ENCODE data around the gene SHISA7.

The SHISA7 gene

DNA sequence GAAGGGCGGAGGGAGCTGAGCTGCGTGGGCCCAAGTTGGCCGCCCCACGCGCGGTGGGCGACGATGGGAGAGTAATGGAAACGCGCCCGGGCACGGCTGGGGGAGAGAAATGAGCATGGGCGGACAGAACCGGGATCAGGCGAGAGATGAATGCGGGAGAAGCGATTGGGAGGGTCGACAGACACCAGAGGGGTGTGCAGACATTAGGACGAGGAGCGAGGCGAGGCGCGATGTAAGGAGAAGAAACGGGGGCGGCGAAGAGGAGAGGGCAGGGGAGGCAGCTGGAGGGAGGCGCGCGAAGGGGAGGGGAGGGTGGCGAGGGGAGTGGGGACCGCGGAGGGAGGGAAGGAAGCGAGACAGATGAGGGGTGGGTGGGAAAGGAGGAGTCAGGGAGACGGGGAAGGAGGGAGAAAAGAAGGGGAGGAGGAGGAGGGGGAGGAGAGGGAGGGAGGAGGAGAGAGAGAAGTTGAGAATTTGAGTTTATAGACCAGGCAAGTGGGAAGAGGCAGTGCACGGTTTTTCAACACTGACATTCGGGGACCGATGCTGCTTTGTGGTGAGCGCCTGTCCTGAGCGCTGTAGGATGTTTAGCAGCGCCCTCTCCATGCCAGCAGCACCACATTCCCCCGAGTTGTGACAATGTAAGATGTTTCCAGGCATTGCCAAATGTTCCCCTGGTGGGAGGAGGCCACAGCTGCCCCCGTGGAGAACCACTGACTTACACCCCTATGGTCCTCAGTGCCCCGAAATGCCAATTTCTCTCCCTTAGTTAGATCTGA is at the start of gene SHISA7:
SHISA7 (minus strand) TSS at position 256 of the 779 bp plus-strand sequence. CDS start 437 bp downstream, outside the sequence.
- DNase-seq, result no peak

GRCh38 chr19:55492362-55492944 is 49.4 kb upstream of the SHISA7 start:
- DNase-seq, result no peak

GRCh38 chr19:55491546-55492360 is 48.7 kb upstream of the SHISA7 start:
- no peak for DNase-seq

DNA sequence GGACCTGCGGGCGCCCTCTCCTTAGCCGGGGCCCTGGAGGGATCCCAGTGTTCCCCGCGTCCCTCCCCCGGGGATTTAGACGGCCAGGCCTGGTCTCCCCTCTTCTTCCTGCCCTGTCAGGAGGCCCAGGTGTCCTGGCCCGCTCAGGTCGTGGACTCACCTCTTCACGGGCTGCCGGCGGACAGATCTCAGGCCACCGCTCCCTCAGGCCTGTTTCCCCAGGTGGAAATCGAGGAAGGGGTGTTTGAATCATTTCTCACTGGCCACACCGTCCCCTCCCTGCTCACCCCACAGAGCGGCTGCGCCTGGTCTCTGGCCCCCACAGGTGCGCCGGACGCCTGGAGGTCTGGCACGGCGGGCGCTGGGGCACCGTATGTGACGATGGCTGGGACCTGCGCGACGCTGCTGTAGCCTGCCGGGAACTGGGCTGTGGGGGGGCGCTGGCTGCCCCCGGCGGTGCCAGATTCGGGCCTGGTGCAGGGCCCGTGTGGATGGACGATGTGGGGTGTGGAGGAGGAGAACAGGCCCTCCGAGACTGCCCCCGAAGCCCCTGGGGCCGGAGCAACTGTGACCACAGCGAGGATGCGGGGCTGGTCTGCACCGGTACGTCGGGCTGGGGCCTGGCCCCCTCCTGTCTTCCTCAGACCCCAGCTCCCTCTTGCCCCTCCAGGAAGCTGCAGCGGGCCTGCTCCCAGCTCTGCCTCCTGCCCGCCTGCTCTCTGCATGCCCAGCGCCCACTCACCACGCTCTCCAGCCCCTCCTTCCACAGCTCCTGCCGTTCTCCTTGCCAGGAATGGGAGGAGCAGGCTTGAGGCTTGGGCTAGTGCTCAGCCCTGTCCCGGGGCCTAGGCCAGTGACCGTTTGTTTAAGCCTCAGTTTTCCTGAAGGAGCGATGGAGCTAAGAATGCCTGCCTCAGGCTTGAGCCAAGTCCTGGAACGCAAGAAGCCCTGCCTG is 47.7 kb upstream of the SHISA7 start:
- DNase-seq, result no peak

DNA sequence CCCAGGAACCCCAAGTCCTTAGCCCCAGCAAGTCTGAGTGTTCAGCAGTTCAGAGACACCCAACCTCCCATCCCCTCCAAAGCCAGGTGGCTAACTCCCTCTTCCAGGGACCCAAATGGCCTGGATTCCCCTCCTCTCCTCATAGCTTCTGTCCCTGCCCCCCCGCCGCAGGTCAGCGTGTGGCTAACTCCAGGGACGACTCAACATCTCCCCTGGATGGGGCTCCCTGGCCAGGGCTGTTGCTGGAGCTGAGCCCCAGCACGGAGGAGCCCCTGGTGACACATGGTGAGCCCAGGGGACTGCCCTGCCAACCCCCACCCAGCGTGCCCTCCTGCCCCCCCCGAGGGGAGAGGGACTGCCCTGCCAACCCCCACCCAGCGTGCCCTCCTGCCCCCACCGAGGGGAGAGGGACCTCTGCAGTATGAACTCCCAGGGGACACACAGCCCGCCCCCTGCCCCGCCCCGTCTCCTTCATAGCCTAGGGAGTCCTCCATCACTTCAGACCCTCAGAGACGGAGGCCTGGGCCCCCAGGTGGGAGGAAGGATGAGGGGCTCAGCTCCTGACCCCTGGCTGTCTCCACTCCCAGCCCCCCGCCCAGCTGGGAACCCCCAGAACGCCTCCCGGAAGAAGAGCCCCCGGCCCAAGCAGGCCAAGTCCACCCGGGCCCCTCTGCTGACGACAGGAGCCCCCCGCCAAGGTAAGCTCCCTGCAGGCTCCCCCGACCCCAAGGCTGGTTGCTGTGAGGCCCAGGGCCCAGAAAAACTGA is 46.8 kb upstream of the SHISA7 start:
- no peak for DNase-seq

GRCh38 chr19:55488986-55489710 is 46.0 kb upstream of the SHISA7 start:
- no peak for DNase-seq

GRCh38 chr19:55487924-55488687 is 45.0 kb upstream of the SHISA7 start, which contains the start of gene SSC5D:
Gene SSC5D, plus strand, starts transcription at chr19:55488436. Its CDS starts 154 bp downstream, at chr19:55488590.
- no peak for DNase-seq

GRCh38 chr19:55486971-55487923 is 44.1 kb upstream of the SHISA7 start:
- peak; percentile 60 to 69 for DNase-seq

- no peak for DNase-seq
Measured at GRCh38 chr19:55486043-55486970, 43.2 kb upstream of the SHISA7 start.

DNA sequence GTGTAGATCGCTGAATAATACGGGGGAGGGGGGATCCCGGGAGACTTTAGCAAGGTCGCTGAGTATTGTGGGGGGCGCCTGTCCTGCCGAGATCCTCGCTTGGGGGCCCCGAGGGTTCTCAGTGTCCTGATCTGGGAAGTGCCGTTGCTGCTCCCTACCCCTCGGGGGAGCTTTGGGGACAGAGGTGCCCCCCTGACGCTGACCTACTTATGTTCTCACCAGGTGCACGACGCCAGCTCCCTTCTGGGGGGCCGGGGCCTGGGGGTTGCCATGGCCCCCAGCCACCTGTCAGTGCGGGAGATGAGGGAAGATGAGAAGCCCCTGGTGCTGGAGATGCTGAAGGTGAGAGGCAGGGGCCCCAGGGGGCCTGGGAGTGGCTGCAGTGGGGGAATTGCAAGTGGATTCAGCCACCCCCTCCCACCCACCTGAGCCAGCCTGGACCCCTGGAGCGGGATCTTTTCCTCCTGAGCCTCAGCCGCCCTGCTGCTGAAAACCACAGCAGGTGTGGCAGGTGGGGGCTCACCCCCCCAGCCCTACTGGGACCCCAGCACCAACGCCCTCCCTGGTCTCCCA is 42.4 kb upstream of the SHISA7 start:
- DNase-seq, result no peak

DNA sequence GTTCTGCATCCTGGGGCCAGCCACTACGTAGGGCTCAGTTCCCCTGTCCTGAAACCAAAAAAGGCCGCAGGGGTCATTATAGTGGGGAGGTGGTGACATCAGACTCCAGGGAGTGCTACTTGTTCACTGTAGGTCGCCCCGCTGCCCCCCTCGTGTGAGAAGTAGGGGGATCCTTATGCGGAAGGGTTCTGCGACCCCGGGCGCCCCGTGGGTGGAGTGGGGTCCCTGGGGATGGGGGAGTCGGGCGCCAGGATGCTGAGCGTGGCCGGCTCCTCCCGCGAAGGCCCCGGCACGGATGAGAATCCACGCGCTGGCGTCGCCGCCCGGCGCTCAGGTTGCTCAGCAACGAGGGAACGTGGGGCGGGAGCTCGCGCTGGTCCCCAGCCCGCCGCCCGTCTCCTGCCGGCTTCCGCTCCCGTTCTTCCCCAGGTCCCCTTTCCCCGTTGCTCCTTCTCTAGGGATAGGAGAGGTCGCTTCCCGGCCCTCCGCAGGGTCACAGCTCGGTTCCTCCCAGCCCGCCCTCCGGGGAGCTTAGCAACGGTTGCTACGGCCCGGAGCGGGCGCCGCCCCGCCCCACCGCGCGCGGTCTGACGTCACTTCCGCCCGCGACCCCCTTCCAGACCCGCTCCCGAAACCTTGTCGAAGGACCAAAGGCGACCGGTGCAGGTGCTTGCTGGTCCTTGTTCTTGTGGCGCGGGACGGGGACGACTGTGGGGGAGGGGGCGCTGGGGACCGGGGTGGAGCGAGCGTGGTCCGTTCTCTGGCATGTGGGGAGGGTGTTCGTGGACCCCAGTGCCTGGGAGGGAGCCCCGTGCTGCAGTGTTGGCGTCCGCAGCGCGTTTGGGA is 41.7 kb upstream of the SHISA7 start, which contains the start of gene NAT14:
NAT14 (plus strand) TSS at position 596 of the 846 bp plus-strand sequence. CDS start 521 bp downstream, outside the sequence.
- DNase-seq, result peak; percentile 42 to 58

DNA sequence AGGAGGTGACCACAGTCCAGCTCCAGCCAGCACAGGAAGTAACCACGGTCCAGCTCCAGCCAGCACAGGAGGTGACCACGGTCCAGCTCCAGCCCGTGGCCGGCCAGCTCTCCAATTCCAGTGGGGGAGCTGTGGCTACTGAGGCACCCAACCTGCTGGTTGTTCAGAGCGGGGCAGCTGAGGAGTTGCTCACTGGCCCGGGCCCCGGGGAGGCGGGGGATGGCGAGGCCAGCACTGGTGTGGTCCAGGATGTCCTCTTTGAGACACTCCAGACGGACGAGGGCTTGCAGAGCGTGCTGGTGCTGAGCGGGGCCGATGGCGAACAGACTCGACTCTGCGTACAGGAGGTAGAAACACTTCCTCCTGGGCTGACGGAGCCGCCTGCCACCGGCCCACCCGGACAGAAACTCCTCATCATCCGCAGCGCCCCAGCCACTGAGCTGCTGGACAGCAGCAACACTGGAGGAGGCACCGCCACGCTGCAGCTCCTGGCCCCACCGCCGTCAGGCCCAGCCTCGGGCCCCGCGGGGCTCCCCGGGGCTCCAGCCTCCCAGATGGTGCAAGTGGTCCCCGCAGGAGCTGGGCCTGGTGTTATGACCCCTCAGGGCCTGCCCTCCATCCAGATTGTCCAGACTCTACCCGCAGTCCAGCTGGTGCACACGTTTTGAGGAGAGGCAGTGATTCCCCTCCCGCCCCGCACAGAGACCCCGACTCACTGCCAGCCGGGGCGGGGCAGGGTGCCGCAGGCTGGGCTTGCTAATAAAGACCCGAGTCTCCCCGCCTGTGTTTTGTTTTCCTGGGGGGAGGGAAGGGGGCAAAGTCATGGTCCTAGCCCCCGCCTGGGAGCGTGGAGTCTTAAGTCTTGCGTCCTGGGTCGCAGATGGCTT is 40.8 kb upstream of the SHISA7 start:
- DNase-seq, result no peak

DNA sequence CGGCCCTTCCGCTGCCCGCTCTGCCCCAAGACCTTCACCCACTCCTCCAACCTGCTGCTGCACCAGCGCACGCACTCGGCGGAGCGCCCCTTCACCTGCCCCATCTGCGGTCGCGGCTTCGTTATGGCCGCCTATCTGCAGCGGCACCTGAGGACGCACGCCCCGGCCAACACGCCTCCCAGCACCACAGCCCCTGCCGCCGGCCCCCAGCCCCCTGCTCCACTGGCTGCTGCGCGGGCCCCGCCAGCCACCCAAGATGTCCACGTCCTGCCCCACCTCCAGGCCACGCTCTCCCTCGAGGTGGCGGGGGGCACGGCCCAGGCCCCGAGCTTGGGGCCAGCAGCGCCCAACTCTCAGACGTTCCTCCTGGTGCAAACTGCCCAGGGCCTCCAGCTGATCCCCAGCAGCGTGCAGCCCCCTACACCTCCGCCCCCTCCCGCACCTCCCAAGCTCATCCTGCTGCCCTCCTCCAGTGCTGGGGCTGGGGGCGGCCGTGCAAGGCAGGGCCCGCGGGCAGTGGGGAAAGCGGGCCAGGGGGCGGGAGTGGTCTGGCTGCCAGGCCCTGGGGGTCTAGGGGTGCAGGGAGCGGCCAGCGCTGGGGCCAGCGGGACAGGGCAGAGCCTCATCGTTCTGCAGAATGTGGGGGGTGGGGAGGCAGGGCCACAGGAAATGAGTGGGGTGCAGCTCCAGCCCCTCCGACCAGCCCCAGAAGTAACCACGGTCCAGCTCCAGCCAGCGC is 40.0 kb upstream of the SHISA7 start:
- DNase-seq, result no peak
